Measurements from ENCODE around the gene PTGDS.

Gene PTGDS

DNA sequence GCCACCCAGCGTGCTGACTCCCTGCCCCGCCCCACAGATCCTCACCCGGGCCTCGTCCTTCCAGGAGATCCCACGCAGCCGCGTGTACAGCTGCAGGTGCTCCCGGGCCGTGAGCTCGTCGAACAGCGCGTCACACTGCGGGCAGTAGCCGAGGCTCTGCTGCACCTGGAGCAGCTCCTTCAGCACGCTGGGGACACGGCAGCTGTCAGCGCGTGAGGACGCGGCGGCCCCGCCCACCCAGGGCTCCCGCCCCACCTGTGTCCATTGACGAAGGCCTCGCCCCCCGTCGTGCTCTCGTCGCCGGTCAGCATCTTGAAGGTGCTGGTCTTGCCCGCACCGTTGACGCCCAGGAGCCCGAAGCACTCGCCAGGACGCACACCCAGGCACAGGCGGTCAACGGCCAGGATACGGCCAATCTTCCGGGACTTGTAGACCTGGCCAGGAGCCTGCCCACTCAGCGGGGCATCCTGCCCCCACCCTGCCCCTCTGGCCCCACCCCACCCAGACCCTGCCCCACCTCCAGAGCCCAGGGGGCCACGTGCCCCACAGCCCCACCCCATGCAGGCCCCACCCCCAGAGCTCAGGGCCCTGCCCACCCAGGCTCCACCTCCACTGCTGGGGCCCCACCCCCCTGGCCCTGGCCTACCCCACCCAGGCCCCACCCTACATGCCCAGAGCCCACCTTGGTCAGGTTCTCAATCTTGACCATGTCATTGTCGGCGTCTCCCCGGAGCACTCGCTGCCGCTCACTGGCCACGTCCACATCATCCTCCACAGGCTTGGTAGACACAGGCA lies 32.8 kb downstream of the PTGDS start:
- no peak for DNase-seq (ENCODE audit: low read depth)

DNA sequence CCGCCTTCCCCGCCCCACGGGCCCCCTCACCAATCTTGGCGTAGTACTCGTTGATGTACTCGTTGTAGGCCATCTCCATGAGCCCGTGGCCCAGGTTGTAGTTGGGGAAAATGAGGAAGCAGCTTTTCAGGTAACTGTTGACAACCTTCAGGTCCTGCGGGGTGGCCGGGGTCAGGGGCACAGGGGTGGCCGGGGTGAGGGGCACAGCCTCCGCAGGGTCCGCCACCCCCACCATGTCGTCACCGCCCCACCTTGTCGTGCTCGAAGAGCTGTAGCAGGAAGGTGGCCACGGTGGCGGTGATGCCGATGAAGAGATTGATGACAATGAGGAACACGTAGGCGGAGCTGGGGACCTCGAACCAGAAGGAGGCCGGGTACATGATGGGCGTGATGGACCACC lies 33.9 kb downstream of the PTGDS start:
- no peak for DNase-seq (ENCODE audit: low read depth)

DNA sequence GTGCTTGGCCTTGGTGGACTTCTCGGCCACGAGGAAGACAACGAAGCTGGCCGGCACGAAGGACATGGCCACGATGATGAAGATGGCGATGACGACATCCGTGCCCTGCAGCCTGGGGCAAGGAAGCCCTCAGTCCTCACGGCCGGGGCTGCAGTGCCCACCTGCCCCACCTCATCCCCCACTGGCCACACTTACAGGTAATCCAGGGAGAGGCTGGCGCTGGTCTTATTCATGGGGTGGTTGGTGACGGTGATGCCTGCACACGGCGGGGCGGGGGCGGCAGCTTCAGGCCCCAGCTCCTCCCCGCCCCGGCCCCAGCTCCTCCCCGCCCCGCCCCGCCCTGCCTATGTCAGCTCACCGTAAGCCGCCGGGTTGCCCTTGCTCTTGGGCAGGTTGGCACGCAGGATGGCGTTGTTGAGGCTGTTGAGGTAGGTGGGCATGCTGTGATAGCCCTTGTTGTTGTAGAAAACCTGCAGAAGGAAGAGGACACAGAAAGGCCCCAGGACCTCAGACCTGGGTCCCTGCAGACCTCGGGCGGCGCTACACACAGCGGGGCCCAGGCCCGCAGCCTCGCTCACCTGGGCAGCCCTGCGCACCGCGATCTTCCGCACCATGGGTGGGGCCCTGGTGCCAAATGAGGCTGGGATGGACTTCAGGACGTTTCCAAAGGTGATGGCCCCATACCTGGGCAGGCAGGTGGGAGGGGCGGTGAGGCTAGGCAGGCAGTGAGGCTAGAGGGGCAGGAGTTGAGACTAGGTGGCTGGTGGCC lies 34.8 kb downstream of the PTGDS start:
- DNase-seq (ENCODE audit: low read depth) = no peak

DNA sequence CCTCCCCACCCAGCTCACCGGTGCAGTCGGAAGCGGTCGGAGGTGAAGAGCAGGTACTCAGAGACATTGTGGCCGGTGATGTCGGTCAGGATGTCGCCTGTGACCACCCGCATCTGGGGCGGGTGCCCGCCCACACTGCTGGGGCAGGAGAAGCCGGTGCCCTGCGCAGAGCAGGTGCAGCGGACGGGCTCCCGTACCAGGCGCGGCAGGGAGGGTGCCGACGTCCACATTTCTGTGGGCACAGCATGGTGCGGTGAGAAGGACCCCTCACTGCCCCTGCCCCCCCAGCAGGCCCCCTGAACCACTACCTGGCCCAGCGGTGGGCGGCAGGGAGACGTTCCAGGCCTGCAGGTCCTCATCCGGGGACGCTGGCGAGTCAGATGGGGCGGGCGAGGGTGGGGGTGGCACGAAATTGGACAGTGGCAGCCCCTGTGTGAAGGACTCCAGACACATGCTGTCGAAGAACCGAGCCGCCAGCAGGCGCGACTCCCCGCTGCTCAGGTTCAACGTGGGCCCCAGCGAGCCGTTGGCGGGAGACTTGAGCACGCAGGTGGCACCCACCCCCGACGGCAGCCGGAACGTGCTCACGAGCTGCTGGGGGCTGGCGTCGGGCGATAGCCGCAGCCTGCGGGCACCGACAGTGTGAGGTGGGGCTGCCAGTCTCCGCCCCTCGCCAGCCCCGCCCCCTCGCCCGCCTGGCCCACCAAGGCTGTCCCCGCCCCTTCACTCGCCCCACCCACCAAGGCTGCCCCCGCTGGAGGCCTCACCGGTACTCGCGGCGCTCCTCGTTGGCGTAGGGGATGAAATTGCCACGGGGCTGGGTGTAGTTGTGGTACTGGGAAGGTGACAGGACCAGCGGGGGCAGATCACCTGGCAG lies 35.6 kb downstream of the PTGDS start:
- no peak for DNase-seq (ENCODE audit: low read depth)

DNA sequence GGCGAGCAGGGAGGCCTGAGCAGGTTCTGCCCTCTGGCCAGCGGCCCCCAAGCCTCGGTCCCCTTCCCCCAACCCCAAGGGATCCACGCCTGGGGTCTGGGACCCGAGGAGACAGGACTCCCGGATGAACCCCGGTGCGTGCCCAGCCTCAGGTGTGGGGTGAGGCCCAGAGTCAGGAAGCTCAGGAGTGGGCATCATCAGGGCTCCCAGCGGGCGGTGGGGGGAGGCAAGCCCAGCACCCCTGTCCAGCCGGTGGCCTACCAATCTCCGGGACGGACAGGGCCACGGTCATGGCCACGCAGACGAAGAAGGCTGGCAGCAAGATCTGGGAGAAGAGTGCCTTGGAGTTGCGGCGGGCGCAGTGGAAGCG lies 36.3 kb downstream of the PTGDS start:
- no peak for DNase-seq (ENCODE audit: low read depth)

DNA sequence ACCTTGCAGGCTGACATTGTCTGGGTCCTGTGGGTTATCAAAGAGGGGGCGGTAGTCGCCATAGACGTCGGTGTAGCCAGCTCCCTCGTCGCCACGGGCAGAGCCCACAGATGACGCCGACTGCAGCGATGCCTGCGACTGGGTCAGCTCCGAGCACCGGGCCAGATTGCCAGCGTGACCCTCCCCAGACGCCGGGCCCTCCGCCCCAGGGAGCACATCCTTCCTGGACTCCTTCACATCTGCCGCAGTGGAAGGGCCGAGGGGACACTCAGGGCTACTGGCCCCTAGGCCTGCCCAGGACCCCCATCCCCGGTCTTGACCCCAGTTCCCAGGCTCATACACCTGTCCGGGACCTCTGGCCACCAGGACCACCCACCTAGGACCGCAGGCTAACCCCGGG lies 36.9 kb downstream of the PTGDS start:
- no peak for DNase-seq (ENCODE audit: low read depth)

DNA sequence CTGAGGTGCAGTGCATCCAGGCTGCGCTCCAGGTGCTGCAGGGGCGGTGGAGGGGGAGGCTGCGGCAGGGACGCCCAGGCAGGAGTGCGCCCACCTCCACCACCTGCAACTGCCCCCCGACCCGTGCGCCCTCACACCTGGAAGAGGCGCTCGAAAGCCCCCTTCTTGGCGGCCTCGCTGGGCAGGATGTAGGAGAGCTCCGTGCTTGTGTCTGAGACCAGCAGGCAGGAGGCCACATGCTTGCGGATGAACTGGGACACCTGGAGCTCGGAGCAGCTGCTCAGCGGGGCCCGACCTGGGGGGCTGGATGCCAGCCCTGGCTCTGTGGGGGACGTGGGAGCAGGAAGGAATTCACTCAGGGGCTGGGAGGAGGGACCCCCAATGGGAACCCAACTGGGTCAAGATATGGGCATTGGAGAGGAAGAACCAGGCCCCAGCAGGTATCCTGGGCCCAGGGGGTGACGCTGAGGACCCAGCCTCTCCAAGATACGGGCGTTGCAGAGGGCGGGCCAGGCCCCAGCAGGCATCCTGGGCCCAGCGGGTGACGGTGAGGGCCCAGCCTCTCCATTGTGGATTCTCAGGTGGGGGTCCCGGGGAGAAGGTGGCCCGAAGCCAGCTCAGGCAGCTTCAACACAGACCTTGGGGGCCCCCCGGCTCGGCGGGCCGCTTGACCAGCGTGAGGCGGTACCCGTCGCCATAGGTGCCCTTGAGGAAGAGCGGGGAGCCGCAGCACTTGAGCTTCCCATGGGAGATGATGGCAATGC lies 37.7 kb downstream of the PTGDS start:
- no peak for DNase-seq (ENCODE audit: low read depth)

DNA sequence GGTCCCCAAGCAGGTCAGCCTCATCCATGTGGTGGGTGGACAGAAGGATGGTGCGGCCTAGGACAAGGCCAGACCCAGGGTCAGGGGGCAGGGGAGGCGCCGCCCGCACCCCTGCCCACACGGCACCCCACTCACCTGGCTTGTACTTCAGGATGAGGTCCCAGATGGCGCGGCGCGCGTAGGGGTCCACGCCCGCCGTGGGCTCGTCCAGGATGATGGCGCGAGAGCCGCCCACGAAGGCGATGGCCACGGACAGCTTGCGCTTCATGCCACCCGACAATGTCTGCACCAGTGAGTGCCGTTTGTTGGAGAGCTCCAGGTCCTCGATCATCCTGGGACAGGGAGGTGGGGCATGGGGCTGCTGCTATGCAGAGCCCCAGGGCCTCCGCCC lies 38.2 kb downstream of the PTGDS start:
- no peak for DNase-seq (ENCODE audit: low read depth)

DNA sequence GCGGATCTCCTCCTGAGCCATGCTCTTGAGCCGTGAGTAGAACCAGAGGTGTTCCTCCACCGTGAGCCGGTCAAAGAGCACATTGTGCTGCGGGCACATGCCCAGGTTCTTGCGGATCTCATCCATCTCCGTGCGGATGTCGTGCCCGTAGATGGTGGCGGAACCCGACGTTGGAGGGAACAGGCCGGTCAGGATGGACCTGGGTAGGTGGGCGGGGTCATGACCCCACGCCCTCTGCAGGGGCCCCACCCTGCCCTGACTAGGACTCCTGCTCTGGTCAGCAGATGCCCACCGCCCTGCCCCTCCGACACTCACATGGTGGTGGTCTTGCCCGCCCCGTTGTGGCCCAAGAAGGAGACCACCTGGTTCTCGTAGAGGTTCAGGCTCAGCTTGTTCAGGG lies 38.7 kb downstream of the PTGDS start:
- DNase-seq (ENCODE audit: low read depth) = no peak

DNA sequence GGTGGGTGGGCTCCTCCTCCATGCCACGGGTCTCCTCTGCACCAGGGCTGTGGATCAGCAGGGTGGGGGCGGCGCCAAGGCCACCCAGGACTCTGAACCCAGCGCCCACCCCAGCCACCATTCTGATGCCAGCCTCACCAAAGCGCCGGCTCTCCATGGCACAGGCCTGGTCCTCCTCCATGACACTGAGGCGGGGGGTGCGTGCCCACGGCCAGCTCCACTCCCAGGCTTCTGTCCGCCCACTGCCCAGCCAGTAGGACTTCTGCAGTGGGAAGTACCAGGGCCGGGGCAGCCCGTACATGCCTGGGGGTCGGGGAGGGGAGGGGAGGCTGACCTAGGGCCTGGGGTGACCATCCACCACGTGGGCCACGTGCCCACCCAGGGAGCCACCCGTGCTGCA lies 39.1 kb downstream of the PTGDS start:
- no peak for DNase-seq (ENCODE audit: low read depth)

DNA sequence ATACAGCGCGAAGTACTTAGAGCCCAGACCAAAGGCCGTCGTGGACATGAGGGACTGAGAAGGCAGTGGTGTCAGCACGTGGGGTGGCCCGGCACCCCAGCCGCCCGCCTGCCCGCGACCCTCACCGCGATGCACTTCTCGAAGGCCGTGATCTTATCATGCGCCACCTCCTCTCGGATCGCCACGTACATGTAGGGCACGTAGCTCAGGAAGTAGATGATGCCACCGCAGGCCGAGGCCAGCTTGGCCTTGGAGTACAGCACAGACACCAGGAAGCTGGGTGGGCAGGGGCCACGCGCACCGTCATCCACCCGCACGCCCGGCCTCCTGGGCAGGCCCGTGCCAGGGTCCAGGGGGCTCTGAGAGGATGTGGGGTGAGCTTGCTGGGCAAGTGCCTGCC lies 39.8 kb downstream of the PTGDS start:
- DNase-seq (ENCODE audit: low read depth) = no peak

DNA sequence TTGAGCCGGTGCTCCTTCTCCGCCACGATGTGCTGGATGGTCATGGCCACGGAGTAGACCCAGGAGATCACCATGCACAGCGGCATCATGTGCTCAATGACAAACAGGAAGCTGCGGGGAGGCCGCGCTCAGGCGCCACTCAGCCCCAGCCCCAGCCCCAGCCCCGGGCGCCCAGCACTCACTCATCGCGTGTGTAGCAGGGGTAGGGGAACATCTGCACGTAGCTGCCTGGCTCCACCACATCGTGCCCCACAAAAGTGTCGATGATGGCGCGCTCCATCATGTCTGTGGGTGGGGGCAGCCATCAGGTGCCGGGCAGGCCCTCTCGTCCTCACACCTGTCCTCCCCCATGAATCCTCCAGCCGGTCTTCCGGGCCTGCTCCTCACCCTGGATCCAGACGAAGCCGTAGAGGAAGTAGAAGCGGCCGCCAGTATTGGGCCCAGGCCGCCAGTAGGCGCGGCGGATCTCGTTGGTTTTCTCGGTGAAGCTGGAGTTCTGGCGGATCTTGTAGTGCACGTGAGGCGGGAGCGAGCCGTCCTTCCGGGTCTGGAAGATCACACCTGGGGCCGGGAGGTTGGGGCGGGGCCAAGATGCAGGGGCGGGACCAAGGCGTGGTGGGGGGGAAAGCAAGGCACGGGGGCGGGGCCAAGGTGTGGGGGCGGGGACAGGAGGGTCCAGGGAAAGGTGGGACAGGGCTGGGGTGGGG lies 40.6 kb downstream of the PTGDS start:
- no peak for DNase-seq (ENCODE audit: low read depth)

DNA sequence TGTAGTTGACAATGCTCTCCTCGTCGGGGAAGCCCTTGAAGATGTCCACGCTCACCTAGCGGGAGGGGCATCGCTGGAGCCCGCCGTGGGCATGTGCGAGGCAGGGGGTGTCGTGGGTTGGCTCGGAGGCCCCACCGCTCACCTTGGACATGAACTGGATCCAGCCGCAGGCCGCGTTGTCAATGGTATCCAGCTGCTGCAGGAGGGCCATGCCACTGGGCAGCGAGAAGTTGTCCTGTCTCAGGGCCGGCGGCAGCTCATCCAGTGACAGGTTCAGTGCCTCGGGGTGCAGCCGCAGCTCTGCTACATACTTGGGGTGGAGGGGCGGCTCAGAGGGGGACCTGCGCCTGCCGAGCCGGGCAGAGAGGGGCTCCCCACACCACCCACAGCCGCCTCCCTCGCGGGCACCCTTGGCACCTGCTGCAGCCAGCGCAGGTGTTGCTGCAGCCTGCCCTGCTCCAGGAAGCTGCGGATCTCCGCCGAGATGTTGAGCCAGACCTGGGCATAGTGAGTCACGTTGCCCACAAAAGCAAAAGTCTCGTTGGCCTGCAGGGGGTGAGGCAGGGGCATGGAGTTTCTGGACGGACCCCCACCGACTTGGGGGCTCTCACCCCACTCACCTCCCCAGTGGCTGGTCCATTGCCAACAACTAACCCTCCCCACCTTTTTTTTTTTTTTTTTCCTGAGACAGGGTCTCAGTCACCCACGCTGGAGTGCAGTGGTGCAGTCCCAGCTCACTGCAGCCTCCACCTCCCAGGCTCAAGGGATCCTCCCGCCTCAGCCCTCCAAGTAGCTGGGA lies 41.7 kb downstream of the PTGDS start:
- no peak for DNase-seq (ENCODE audit: low read depth)

DNA sequence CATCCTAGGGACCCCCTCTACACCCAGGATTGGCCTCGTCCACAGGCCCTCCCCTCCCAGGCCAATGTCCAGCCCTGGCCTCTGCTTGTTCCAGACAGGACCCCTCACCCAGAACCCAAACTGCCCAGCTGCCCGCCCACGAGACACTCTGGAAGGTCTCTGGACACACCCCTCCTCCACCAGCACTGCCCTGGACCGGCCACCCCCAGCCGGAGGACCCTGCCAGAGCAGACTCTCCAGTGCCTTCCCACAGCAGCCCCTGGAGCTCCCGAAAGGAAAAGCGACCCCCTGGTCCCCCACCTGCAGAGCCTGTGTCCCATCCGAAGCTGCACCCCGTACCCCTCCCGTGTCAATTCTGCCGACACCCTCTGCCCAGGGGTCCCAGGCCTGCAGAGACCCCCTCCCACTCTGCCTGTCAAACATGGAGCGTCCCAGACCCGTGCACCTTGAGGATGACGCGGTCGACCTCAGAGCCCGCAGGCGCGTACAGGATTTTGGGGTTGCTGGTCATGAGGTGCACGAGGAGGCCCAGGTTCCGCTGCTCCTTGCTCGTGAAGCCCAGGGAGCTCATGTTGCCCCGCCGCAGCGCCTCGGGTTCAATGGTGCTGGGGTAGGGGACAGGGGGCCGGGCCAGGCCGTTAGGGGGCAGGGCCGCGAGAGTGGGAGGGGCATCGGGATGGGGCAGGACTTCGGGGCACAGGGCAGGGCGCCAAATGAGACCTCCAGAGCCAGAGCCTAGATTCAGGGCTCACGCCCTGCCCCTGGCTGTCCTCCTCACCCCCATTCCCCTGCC lies 42.8 kb downstream of the PTGDS start:
- no peak for DNase-seq (ENCODE audit: low read depth)

DNA sequence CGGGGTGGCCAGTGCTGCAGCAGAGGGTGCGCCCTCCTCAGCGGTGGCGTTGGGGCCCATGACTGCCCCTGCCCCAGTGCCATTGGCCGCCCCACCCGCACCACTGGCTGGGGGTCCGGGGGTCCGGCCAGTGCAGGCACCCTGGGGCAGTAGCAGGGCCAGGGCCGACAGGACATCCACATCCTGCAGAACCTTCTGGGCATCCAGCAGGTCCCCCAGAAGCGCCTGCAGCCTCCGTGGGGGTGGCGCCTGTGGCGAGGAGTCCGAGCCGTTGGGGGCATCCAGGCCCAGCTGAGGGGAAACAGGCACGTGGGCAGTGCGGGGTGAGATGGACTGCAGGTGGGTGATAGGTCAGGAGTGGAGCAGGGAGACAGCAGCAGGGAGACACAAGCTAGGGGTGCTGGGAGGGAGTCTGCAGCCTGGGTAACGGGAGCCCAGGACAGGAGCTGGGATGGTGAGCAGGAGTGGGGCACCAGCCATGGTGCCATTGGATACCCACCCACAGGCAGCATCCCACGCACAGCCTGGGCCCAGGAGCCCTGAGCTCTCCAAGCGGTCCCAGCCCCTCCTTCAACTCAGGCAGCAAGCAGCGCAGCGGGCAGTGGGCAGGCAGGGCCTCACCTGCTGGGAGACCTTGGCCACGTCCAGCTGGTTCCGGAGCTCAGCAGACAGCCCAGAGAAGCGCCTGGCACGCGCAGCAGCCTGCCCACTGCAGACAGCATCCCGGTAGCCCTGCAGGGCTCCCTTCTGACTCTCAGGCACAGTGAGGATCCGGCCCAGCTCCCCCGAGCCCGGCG lies 43.7 kb downstream of the PTGDS start:
- DNase-seq (ENCODE audit: low read depth) = no peak

DNA sequence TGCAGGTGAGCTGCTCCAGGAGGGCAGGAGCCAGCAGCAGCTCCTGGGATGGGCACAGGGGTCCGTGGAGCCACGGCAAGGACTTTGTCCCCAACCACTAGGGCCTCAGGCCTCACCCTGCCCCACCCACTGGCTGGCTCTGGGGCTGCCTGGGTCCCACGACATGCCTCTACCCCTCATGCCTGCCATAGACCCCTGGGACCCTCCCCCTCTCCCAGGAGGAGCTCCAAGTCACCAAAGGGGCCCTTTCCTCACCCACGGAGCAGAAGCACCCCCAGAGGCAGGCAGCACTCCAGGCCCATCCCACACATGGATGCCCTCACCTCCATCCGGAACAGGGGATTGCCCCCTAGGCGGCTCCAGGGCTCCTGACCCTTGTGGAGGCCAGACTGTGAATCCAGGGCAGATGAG lies 44.3 kb downstream of the PTGDS start:
- DNase-seq (ENCODE audit: low read depth) = no peak

DNA sequence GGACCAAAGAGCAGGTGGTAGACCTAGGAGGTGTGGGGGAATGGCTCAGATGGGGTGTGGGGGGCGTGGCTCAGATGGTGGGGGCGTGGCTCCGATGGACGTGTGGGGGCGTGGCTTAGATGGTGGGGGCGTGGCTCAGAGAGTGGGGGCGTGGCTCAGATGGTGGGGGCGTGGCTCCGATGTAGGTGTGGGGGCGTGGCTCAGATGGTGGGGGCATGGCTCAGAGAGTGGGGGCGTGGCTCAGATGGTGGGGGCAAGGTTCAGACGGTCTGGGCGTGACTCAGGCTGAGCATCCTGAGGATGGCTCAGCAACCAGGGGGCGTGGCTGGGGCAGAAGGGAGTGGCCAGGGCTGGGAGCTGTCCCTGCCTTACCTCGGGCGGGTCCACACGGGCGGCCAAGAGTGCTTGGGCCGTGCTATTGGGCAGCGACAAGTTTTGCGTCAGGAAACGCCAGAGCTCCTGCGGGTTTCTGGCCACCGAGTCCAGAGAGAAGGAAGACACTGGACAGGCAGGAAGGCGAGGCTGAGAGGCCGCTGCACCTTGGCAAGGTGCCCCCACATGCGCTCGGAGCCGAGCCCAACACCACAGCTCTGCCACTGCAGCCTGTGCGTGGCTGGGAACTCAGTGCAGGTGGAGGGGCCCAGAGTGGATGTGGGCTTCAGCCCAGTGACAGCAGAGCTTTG lies 44.8 kb downstream of the PTGDS start:
- no peak for DNase-seq (ENCODE audit: low read depth)

DNA sequence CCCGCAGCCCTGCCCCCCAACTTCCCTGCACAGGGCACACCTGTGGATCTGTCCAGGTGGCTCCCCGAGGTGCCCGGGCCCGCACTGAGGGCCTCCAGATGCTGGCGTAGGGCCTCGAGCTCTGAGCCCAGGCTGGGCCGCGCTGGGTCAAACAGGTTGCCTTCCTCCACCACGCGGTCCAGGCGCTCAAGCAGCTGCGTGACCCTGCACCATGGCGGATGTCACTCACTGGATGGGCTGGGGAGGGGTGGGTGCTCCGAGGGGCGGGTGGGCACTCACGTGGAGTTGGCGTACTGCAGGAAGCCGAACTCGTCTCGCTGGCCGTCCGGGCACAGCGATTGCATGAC lies 45.3 kb downstream of the PTGDS start:
- no peak for DNase-seq (ENCODE audit: low read depth)
